Stimulated activated CD8-positive, alpha-beta memory T cell treated with anti-CD3 and anti-CD28 coated beads, Interleukin-7, amount 100 ng/mL, for 4 hours (primary cell): Measurements from ENCODE around the gene LRTM2.

Source experiments
- DNase-seq, 2 donors: peaks; one replicate each; pipeline ENCODE4 v3.0.0-alpha.2; 2020; ENCODE audit warnings: low read depth in 2 of 2

The LRTM2 gene

GRCh38 chr12:1842183-1842904 is 22.0 kb downstream of the LRTM2 start:
- DNase-seq: no peak

DNA sequence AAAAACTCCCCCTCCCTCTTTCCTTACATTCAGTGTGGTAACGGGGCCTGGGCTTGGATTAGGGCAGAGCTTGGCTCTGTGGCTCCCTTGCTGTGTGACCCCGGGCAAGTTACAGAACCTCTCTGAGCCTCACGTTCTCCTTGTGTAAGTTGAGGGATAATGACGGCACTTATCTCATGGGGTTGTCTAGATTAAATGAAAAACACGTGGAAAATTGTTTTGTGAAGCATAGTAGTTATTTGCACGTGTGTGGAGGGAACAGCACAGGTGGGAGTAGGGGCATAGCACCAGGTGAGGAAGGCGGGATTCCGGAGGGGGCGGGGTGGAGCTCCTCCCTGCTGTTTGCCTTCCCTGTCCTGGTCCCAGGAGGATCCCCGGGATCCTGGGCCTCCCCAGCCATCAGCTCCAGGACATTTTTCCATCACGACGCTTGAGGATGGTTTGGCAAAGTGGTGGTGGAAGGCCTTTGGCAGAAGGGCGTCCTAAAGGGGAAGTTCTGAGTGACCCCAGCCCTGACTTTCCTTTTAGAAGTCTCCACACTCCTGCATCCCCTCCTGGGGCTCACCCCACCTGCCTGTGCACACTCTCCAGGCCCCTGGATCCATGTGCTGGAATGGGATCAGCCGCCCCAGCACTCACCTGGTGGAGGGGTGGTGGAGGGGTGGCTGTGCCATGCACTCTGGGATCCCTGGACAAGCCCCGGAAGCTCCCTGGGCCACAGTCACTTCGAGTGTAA is 22.7 kb downstream of the LRTM2 start:
- DNase-seq: no peak

DNA sequence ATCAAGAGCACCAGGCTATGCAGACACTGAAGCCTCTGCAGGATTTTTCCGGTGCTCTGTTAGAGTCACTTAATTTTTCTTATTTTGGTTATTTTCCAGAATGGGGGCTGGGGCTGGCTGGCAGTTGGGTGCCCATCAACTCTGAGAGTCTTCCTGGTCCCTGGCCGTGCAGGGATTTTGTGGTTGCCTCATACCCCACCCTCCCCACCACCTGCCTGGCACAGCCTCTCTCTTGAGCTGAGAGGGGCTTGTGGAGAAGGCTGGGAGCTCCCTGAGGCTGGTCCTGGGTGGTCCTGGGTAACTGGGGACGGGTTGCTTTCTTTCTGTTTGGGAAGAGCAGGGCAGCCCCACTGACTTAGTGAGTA is 23.3 kb downstream of the LRTM2 start:
- no peak for DNase-seq

- no peak for DNase-seq
These were observed 23.9 kb downstream of the LRTM2 start for GRCh38 chr12:1844223-1844622.

DNA sequence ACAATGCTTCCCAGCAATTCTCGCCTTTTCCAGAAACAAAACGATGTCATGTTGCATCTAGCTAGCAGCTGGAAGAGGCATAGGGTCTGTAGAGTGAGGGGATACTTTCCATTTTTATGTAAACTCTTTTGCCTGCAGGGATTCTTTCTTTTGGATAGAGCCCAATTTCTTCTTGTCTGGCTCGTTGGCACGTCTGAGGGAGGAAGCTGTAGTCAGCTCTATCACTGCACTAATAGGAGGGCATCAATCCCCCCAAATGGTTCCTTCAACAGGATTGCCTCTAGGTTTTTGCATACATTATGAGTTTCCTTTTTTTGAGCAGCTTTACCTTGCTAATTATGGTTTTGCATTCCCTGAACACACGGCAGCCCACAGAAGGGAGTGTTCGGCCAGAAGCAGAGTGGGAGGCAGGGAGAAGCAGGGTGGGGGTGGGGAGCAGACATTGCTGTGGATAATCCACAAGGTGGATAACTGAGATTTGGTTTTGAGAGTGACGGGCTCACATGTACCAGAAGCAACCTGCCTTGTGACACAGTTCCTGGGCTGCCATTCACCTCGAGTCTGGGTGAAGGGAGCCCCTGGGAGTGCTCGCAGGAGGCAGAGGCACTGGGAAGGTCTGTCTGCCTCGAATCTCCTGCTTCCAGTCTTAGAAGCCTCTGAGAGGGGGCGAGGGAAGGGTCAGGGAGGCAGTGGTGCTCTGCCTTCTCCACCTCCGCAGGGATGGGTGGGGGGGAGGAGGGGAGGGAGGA is 24.5 kb downstream of the LRTM2 start:
- DNase-seq: no peak

GRCh38 chr12:1845427-1845826 is 25.1 kb downstream of the LRTM2 start:
- DNase-seq: no peak

- DNase-seq: no peak
These were observed 25.5 kb downstream of the LRTM2 start for GRCh38 chr12:1845886-1846285.

GRCh38 chr12:1846421-1847405 is 26.3 kb downstream of the LRTM2 start:
- no peak for DNase-seq

DNA sequence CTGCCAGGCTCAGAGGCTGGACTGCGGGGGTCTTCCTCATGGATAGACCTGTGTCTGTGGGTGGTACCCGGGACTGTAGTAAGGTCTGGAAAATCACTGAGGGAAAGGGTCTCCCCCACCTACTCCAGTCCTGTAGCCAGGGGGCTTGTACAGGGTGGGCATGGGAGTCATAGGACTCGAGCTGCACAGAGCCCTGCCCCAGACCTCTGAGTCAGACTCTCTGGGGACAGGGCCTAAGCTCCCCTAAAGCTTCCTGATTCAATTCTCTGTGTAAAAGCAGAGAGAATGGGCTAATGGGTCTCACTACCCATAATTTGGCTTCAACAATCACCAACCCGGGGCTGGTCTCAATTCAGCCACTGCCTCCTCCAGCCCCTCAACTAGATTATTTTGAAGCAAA is 27.0 kb downstream of the LRTM2 start:
- DNase-seq: no peak

DNA sequence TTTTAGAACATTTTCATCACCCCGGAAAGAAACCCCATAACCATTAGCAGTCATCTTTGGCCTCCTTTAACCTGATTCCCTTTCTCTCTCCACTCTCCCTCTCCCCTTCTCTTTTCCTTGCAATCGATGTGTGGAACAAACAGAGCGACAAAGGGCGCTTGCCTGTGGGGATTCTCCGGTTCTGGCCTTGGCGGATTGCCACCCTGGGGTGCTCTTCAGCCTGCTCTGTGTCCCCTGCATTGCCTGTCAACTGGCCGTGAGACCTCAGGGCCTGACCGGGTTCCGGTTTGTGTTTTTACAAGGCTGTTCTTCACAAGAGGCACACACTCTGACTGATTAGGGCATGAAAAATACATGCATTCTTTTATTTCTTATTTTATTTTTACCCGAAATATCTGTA is 27.8 kb downstream of the LRTM2 start:
- no peak for DNase-seq

- DNase-seq: no peak
These were observed 28.4 kb downstream of the LRTM2 start for GRCh38 chr12:1848745-1849144.

GRCh38 chr12:1851151-1851701 is 30.9 kb downstream of the LRTM2 start:
- no peak for DNase-seq

DNA sequence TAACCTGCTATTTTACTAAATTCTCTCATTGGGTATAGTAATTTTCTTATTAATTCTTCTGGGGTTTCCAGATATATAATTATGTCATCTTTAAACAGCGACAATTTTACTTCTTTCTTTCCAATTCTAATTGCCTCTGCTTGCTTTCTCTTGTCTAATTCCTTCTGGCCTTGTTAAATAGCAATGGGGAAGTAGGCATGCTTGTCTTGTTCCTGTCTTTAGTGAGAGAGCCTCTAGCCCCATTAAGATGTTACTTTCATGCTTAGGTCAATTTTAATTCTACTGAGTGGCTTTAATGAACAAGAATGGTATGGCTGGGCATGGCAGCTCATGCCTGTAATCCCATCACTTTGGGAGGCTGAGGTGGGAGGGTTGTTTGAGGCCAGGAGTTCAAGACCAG is 31.7 kb downstream of the LRTM2 start:
- DNase-seq: no peak

GRCh38 chr12:1853716-1854115 is 33.4 kb downstream of the LRTM2 start:
- no peak for DNase-seq

GRCh38 chr12:1855241-1855640 is 34.9 kb downstream of the LRTM2 start:
- DNase-seq: no peak

DNA sequence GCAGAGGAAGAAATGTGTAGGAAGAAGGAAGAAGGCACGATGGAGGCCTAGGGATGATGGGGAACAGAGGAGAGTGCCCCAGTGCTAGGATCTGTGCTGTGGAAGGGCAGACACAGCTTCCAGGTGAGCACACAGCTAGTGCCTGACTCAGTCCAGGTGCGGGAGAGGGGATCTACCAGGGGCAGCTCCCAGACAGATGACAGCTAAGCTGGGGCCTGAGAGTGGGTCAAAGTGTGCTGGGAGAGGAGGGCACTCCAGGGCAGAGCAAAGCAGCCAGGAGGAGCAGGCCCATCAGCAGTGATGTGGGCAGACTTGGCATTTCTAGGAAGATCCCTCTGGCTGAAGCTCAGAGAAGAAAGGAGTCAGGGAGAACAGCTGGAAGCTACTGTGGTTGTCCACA is 36.7 kb downstream of the LRTM2 start:
- no peak for DNase-seq

DNA sequence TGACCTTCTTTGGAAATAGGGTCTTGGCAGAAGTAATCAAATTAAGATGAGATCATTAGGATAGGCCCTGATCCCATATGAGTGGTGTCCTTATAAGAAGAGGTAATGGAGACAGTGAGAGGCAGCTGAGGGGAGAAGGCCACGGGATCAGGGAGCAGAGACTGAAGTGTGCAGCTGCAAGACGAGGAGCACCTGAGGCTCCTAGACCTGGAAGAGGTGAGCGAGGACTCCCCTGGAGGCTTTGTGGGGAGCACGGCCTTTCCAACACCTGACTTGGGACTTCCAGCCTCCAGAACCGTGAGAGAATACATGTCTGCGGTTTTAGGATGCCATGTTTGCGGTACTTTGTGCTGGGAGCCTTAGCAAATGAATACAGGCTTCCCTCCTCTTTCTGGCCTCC is 37.5 kb downstream of the LRTM2 start:
- DNase-seq: no peak

GRCh38 chr12:1858456-1858855 is 38.1 kb downstream of the LRTM2 start:
- DNase-seq: no peak

GRCh38 chr12:1859643-1860042 is 39.3 kb downstream of the LRTM2 start:
- DNase-seq: no peak

GRCh38 chr12:1862973-1863372 is 42.6 kb downstream of the LRTM2 start:
- no peak for DNase-seq

GRCh38 chr12:1863823-1864222 is 43.5 kb downstream of the LRTM2 start:
- no peak for DNase-seq
